T-helper 9 cell (primary cell): Measurements from ENCODE around the gene UFC1.
"Not testable (repeated sequence)": the region's sequence is repeated elsewhere in the genome, so short reads cannot be mapped to it uniquely, and the experiment has no call there.

Experiments used
- DNase-seq: peaks from one replicate; pipeline ENCODE4 v3.0.0-alpha.2; 2020
- total RNA-seq, 2 donors: gene quantifications; one replicate each; lab custom pipeline; 2026; lab: John Stamatoyannopoulos, UW

UFC1 gene
- 94.6 to 105 reads per million in 2 donors for total RNA-seq

DNA sequence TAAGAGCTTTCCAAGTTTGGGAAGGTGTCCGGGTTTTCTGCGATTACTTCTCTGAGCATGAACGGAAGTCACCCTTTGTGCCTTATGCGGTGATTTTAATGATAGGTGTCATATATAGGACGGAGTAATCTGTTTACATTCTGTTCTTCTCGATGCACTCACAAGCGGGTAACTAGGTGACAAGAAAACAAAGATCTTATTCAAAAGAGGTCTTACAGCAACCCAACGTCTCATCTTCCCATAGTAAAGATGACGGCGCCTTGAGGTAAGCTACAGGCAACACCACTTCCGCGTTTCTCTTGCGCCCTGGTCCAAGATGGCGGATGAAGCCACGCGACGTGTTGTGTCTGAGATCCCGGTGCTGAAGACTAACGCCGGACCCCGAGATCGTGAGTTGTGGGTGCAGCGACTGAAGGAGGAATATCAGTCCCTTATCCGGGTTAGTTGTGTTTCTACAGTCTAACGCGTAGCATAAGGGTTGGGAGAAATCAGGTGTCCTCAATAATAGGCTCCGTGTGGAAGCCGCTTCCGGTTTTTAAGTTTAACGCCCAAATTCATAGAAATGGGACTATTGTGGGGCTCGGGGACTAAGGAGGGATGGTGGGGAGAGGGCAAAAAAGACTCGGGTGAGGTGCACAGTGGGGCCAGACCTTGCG, at the start of gene UFC1:
UFC1 (plus strand) TSS at position 297 of the 656 bp plus-strand sequence; CDS start at position 317, 20 bp downstream.
- peak; percentile 71 for DNase-seq

DNA sequence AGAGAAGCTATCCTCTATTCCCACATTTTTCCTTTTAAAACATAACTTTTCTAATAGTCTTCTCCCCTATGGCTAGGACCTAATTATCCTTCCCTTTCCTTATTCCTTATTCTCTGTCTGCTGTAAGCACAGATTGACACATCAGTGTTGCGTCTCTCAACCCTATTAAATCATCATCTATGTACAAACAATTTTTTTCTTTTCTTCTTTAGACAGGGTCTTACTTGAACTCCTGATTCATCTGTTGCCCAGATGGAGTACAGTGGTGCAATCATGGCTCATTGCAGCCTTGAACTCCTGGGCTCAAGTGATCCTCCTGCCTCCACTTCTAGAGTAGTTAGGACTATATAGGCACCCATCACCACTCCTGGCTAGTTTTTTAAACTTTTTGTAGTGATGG, 47.3 kb upstream of the UFC1 start:
- DNase-seq: no peak

DNA sequence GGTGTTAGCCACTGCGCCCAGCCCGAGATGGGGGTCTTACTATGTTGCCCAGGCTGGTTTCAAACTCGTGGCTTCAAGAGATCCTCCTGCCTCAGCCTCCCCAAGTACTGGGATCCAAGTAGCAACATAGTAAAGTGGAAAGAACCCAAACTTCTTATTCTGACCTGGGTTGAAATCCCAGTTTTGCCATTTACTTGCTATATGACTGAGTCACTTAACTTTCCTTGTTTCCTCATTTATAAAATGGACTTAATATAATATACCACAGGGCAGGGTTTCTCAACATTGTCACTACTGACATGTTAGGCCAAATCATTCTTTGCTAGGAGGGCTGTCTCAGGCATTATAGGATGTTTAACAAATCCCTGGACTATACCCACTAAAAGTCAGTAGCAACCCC, 42.7 kb upstream of the UFC1 start:
- no peak for DNase-seq

DNA sequence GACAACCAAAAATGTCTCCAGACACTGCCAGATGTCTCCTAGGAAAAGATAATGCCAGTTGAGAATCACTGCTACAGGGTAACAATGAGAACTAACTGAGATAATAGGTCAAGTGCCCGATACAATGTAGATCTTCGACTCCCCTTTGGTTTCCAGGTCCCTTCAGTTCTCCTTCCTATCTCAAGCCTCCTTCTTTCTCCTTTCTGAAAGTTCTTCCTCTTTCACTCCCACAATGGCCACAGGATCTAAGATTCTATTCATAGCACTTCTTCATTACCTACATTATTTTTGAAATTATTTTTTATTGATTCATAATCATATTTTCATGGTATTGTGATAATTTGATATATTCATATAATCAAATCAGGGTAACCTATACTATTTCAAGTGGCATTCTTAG, 42.3 kb upstream of the UFC1 start:
- DNase-seq: no peak

DNA sequence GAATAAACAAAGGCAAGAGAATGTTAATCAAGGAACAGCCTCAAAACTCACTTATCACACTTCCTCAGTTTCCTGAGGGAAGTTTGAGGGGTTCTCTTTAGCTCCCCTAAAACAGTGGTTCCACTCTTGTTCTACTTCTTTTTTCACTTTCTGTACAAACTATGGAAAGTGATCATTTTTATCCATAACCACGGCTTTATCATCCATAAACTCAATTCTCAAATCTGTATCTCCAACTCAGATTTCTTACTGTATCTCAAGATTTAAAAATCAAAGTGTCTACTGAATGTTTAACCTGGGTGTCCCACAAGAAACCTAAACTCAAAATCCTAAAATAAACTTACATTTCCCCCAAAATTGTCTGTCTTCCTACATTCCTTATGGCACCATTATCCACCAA, 39.9 kb upstream of the UFC1 start:
- no peak for DNase-seq

DNA sequence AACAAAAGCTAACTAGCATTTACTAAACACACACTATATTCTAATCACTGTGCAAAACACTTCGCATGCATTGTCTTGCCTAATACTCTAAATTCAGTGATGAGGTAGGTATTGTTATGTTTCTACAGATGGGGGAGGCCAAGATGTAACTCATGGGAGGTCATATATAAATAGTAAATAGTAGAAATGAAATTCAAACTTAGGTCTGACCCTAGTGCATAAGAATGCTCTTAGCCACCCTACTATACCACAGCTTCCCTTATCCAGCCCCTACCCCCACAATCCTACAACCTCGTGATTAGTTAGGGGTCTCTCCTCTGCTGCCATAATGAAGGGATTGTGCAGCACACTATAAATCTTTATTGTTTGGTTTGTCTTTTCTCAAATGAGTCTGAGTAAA, 39.2 kb upstream of the UFC1 start:
- DNase-seq: no peak

DNA sequence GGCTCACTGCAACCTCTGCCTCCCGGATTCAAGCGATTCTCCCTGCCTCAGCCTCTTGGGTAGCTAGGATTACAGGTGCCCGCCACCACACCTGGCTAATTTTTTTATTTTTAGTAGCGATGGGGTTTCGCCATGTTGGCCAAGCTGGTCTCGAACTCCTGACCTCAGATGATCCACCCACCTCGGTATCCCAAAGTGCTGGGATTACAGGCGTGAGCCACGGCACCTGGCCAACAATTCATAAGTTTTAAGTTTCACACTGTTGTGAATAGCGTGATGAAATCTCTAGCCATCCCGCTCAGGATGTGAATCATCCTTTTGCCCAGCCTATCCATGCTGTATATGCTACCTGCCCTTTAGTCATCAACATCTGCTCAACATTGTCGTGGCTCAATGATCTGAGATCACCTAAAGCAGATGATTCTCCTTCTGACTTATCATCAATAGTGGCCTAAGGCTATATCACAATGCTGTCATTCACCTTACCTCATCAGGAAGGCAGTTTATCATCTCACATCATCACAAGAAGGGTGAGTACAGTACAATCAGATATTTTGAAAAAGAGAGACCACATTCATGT, 38.6 kb upstream of the UFC1 start:
- no peak for DNase-seq

DNA sequence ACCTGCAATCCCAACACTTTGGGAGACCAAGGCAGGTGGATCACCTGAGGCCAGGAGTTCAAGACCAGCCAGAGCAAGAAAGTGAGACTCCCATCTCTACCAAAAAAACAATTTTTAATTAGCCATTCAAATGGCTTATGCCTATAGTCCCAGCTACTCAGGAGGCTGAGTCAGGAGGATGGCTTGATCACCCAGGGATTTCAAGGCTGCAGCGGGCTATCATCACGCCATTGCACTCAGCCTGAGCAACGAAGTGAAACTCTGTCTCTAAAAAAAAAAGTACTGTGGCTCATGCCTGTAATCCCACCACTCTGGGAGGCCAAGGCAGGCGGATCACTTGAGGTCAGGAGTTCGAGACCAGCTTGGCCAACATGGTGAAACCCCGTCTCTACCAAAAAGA, 37.8 kb upstream of the UFC1 start:
- not testable (repeated sequence) for DNase-seq

DNA sequence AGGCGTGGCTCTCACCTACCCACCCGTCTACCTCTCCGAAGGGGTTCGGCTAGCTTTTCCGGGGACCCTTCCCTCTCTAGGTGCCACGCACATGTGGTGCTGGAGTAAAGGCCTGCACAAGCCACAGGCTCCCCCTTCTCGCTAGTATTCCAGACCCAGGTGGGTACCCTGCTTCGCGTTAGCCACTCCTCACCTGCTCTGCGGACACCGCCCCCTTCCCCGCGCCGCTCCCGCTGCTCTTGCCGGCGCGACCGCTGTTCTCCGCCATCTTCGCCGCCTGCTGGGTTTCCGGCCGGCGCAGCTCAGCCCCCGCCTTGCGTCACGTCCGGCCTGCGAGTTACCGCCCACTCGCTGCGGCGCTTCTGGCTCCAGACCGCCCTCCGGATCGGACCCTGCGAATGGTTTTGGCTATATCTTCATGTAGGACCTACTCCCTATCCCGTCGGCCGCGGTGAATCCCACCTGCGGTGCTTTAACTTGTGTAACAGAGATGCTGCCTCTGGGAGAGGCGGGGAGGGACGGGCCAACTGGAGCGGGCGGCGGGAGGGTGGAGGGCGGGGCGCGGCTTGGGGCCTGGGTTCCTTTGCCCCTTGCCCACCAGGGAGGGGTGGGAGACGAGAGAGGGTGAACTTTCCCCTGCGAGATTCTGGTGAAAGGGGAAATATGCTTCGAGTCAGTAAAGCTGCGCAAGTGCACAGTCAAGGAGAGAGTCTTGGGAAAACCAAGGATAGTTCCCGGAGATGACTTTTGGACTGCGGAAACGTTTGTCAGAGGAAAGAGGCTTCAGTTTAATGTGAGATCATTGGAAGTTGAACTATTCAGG, 35.8 kb upstream of the UFC1 start, which contains the start of the genes NIT1 and PFDN2:
NIT1 (plus strand) TSS at position 347 of the 823 bp plus-strand sequence; CDS start at position 419, 72 bp downstream.
PFDN2 (minus strand) TSS at position 279 of the 823 bp plus-strand sequence; CDS start at position 268, 11 bp downstream.
- DNase-seq: peak; percentile 78

DNA sequence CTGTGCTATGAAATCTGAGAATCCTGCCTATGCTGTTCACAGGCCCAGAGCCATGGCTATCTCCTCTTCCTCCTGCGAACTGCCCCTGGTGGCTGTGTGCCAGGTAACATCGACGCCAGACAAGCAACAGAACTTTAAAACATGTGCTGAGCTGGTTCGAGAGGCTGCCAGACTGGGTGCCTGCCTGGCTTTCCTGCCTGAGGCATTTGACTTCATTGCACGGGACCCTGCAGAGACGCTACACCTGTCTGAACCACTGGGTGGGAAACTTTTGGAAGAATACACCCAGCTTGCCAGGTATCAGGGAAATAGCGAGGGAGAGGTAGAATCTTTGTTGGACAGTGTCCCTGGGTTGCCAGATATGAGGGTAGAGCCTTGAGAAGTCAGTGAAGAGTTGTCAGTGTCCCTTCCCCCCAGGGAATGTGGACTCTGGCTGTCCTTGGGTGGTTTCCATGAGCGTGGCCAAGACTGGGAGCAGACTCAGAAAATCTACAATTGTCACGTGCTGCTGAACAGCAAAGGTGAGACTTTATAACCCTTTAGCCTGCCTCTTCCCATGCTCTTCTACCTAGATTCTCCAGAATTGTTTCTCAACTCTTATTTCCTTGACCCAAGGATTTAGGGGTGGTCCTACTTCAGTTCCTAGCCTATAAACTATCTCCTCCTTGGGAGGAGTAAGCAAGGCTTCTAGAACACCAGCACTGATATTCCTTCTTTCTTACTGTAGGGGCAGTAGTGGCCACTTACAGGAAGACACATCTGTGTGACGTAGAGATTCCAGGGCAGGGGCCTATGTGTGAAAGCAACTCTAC, 34.5 kb upstream of the UFC1 start:
- DNase-seq: peak; percentile 39

DNA sequence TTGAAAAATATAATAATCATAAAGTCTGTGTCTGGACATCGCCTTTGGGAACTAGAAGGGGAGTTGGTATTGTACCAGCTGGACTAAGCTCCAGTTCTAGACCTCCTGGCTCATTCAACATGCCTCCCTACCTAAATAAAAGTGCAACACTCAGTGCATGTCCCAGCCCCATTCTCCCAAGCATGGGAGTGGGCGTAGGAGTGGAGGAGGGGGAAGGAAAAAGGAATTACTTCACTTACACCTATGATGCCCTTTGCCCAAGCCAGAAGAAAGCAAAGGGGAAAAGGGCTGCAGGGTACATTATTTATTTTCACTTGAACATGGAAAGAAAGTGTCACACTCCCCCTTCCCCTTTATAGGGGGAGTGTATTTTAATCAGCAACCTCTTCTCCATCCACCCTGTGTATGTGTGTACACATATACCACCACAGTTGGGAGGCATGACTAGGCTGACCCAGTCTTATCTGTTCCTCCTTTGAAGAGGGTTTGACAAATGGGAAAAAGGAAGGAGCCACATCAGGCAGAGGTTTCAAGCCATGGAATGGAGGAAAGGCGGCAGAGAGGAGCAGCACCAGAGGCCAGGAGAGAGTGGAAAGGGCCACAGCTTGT, 32.6 kb upstream of the UFC1 start:
- no peak for DNase-seq

DNA sequence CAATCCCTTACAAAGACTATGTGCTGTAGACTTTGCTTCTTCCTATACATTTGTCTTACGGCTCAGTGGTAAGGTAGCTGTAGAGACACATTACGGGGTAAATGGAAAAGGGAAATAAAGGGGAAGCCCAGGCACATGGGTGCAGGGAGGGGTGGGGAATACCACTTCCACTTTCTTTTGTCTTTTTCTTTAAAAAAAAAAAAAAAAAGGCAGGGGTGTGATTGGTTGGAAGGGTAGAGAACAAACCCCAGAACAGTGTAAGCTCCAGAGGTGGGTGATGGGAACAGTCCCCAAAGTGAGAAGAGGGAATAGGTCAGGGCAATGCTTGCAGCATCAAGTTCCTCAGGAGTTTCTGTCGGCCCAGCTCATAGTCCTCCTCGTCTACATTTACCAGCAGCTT, 31.9 kb upstream of the UFC1 start:
- DNase-seq: no peak

DNA sequence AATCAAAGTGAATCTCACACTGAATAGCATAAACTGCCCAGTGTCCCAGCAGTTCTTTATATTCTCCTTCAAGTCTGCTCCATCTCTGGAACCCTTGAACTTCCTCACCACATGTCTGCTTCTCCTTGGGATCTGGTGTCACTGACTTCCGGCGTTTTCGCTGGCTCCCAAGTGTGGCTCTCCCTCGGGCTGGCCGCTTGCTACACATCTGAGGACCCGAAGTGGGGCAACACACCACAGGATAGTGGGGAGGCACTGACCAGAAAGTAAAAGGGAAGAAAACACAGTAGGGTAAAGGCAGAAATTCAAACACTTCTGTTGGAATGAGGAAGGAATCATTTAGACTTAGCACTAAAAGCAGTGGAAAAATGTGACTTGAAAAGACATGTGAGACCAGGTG, 30.8 kb upstream of the UFC1 start:
- DNase-seq: no peak

DNA sequence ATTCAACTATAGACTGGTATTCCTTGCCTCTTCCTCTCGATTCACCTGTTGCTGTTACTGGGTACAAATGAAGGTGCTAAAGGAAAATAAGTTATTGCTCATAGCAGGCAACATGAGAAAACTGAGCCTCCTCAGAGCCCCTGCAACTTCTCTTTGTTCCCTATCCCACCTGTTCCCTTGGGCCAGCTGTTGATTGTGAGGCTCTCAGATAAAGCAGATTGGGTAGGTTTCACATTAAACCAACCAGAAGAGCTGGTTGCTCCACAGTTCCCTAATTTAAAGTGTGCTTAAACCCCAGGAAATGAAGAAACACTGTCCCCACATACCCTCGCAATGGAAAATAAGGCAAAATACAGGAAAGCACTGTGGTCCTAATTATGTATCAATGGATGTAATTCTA, 26.1 kb upstream of the UFC1 start:
- no peak for DNase-seq

DNA sequence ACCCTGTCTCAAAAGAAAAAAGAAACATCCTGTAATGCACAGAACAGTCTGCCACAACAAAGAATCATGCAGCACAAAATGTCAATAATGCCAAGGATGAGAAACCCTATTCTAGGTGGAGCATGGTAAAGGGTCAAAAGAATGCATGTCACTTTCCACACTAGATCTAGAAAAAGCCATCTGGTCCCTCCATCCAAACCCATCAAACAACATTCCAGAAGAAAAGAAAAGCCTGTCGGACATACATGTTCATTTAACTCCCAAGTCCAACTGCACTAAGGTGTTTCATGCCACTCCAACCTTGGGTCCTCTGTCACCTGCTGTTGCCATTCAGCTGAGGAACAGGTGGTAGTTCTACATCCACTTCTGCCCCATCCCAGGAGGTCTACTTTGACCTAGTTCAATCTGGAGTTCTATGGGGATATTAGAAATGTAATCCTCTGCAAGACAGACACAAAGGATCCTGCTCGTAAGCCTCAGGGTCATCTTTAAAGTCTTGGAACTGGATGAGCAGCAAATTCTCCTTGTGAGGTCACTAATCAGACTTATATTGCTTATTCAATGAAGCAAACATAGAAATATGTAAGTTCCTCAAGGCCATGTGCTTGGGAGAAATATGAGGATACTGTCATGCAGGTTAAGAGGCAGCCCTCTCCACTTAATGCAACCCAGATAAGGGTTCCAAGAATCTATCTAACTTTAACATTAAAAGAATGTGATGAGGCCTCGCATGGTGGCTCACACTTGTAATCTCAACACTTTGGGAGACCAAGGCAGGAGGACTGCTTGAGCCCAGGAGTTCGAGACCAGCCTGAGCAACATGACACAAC, 25.0 kb upstream of the UFC1 start:
- no peak for DNase-seq

DNA sequence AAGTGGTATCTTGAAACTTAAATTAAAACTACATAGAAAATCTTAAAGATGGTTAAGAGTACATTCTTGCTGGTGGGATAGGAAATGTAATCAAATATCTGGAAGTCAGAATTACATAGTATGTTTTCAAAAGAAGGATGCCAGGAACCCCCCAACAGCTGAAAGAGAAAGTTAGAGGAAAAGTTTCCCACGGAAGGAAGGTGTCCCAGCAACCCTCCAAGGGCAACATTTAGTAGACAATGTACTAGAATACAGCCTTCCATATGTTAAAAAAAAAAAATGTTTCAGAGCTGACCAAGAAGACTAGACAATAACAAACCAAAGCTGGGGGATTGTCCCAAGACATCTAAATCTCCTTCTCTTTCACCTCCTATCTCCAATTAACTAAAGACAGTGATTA, 23.5 kb upstream of the UFC1 start:
- no peak for DNase-seq

DNA sequence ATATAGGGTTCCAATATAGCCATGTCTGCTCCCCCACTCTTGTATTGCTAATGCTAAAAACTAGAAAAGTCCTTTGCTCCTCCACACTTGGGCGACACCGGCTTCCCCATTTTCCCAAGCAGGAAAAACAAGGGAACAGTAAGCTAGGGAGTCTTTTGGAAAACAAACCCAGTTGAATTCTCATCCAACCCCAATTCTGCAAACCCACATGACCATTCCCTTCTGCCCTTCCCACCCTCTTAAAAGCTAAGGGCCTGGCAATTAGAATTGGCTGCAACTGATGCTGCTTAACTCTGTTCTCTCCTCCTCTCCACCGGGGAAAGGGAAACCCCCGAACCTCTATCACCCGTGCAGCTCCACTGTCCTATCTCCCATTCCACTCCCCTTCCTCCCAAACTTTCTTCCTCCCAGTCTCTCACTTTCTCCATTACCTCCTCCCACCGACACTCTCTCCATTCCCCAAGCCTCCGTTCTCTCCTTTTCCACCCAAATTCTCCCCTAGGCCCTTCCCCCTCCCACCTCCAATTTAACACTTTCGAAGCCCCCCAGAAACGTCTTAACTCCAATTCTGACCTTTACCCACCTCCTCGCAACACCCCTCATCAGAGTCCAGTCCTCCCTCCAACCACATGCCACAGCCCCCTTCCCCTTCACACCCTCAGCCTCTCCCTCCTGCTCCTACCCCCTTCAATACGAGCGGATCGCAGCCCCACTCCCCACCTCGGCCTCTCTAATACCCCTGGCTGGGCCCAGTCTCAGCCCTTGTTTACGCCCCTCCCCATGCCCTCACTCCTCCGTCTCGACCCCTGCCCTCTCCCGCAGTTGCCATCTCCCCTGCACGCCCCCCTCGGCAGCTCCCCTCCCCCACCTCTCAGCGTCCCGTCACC, 22.0 kb upstream of the UFC1 start:
- no peak for DNase-seq

DNA sequence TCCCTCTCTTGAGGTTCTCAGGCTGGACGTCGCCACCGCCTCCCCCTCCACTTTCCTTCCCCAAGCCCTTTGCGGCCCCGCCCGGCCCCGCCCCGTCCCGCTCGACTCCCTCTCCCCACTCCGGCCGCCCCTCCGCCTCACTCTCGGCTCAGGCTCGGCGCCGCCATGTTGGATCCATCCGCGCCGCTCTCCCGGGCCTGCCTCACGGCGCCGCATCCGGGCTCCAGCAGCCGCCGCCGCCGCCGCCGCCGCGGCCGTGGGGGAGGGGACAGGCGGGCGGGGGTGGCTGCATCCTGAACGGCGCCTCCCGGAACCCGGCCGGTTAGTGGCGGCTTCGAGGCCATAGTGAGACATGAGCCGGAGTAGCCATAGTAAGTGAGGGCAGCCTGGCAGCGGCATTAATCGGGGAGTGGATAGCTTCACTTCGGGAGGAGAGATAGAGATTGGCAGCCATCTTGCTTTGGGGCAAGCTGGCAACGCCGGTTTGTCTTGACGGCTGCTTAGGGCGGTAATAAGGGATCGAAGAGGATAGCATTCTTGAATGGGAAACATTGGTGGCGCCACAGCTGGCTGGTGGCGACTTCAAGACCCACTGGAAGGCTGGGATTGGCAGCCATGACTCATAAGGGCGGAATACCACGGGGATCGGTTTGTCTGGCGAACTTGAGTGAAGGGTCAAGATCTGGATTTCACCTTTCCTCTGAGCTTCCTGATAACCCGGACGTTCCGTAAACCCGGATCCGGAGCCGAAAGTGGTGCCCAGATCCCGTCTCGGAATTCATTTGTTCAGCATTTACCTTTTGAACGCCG, 21.2 kb upstream of the UFC1 start, which contains the start of gene DEDD:
DEDD (minus strand) TSS at position 258 of the 810 bp plus-strand sequence. CDS start 8,205 bp downstream, outside the sequence.
- peak; percentile 80 for DNase-seq

DNA sequence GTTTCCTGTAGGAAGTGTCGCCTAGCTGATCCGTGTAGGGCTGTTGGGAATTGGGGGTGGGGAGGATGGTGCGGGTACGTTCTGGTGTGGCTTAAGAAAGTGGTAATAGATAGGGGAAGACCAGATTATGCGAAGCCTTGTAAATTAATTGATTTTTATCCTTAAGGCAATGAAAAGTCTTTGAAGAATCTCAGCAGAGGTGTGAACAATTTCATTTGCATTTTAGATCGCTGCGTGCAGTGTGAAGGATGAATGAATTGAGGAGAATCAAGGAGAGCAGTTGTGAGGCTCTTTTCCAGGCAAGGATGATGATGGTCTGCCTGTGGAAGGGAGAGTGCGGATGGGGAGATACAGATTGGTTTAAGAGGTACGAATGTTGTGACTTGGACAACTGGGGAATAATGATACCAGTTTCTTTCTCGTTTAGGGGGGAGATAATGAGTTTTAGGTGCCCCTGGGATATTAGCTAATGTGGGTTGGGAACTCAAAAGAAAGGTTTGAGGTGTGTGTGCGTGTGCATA, 20.5 kb upstream of the UFC1 start:
- no peak for DNase-seq
